ENCODE results near the gene ZBTB7C.

- TF ChIP-seq CTCF (IDR thresholded peaks at IDR 0.05; ENCODE audit: borderline replicate concordance, extremely low read depth, low read length, poor library complexity, severe bottlenecking) = no peak
- TF ChIP-seq EZH2 (IDR thresholded peaks at IDR 0.05; ENCODE audit: borderline replicate concordance, low read depth, low read length, severe bottlenecking) = no peak
Observed at GRCh38 chr18:47990981-47991380, 418.2 kb downstream of the ZBTB7C start.
